OCI-LY7 (cell line): ENCODE data around the gene CFAP68. TPM values are rescaled to one million over a fixed set of nuclear protein-coding genes. Genes with fewer than 3 reads are reported as not detected.

Experiments used
- BruUV-seq: library from RNA; stranded (reverse); fragments of 400-500 nt; replicated peaks from 2 replicates; lab custom pipeline; 2021; lab: Mats Ljungman, UMichigan
- CTCF ChIA-PET: fragments of 300-600 bp; sonication (Branson Sonifier 250); formaldehyde crosslinking; loops from one replicate; lab custom pipeline; 2022; ENCODE audit warnings: antibody characterized with exemption; ENCODE audit not compliant: unreplicated experiment; lab: Charles Lee
- POLR2A ChIA-PET: fragments of 300-600 bp; sonication (Branson Sonifier 250); formaldehyde crosslinking; loops from one replicate; lab custom pipeline; 2022; ENCODE audit warnings: antibody characterized with exemption; lab: Charles Lee
- DNase-seq: peaks from one replicate; pipeline ENCODE4 v3.0.0-alpha.2; 2015; ENCODE audit warnings: low spot score
- H2AFZ ChIP-seq: fragments of 200-600 bp; sonication (generic), shearing (Covaris generic); 2 replicates; pipeline ENCODE4 v1.6.1; 2014; ENCODE audit warnings: mild to moderate bottlenecking, antibody characterized with exemption, low read length, moderate library complexity
- H3K27ac ChIP-seq: fragments of 200-600 bp; sonication (generic); 2 replicates; pipeline ENCODE4 v1.5.1; 2014; ENCODE audit warnings: mixed run types, low read depth, mild to moderate bottlenecking, moderate library complexity, low read length, inconsistent platforms; ENCODE audit not compliant: poor library complexity, severe bottlenecking
- H3K36me3 ChIP-seq: fragments of 200-600 bp; sonication (generic); 2 replicates; pipeline ENCODE4 v1.6.1; 2014; ENCODE audit warnings: mild to moderate bottlenecking, antibody characterized with exemption, low read length, moderate library complexity, mixed read lengths; ENCODE audit not compliant: insufficient read depth
- H3K4me1 ChIP-seq: fragments of 200-600 bp; sonication (generic); 2 replicates; pipeline ENCODE4 v1.5.1; 2014; ENCODE audit warnings: mild to moderate bottlenecking, low read length; ENCODE audit not compliant: insufficient read depth, poor library complexity, severe bottlenecking
- H3K4me2 ChIP-seq: fragments of 200-600 bp; sonication (generic); 2 replicates; pipeline ENCODE4 v1.6.1; 2014; ENCODE audit warnings: mild to moderate bottlenecking, low read length
- H3K4me3 ChIP-seq: fragments of 200-600 bp; sonication (generic); 2 replicates; pipeline ENCODE4 v1.5.1; 2014; ENCODE audit warnings: mild to moderate bottlenecking, low read depth, low read length; ENCODE audit not compliant: poor library complexity, severe bottlenecking
- H3K79me2 ChIP-seq: fragments of 200-600 bp; sonication (generic); 2 replicates; pipeline ENCODE4 v1.6.1; 2016; ENCODE audit warnings: low read depth, mild to moderate bottlenecking, low read length, moderate library complexity, mixed read lengths; ENCODE audit not compliant: insufficient read depth
- H3K9me2 ChIP-seq: fragments of 200-600 bp; sonication (generic); 2 replicates; pipeline ENCODE4 v1.6.1; 2016; ENCODE audit warnings: mild to moderate bottlenecking, low read length, mixed read lengths; ENCODE audit not compliant: insufficient read depth
- H3K9me3 ChIP-seq: fragments of 200-600 bp; sonication (generic); 2 replicates; pipeline ENCODE4 v1.6.1; 2014; ENCODE audit warnings: mild to moderate bottlenecking, mixed run types, low read length, mixed read lengths
- H4K20me1 ChIP-seq: fragments of 200-600 bp; sonication (generic); 2 replicates; pipeline ENCODE4 v1.6.1; 2014; ENCODE audit warnings: mild to moderate bottlenecking, antibody characterized with exemption, low read length, moderate library complexity, mixed read lengths; ENCODE audit not compliant: insufficient read depth
- EZH2phosphoT487 ChIP-seq: fragments of 200-600 bp; sonication (generic); IDR thresholded peaks from 2 replicates; pipeline ENCODE4 v1.6.1; 2018; ENCODE audit warnings: low read depth, borderline replicate concordance, mild to moderate bottlenecking, mixed run types, antibody characterized with exemption, low read length, moderate library complexity, mixed read lengths
- intact Hi-C: fragments of 100-400 bp; cut with micrococcal nuclease; formaldehyde crosslinking; loops from one replicate; pipeline ENCODE4 v1.10.0; 2022; ENCODE audit not compliant: unreplicated experiment
- total RNA-seq, 2 experiments: library from RNA; depleted of rRNA in 1 of 2; stranded (reverse); fragments of >200 nt in 1 of 2; shearing (Covaris generic) in 1 of 2; gene quantifications; 2 replicates each; pipeline ENCODE4 v1.2.3, GENCODE V29; 2014 to 2022
- TF ChIP-seq, protein P1 (sequence below): fragments of 200-600 bp; sonication (generic); conservative IDR thresholded peaks from 2 replicates; pipeline ENCODE4 v1.5.1; 2014; ENCODE audit warnings: mild to moderate bottlenecking, antibody characterized with exemption, low read length, moderate library complexity, mixed read lengths

The CFAP68 gene
- total RNA-seq, 2 experiments from 2014 or later: 17.3 to 22.4 TPM

DNA sequence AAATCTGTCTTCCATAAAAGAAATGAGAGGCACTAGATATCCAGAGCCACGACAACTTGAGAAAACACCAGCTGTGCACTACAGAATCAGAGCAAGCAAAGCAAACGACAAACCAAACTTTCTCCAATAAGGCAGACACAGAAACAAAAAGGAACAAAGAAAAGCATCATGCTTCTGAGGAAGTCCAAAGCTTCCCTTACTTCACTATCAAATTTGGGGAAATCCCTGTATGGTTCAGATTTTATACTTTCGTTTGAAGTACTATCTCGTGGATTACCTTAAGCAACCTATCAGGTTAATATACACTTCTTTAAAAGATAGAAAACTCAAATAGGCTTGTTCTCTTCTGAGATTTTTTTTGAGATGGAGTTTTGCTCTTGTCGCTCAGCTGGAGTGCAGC, 35.7 kb upstream of the CFAP68 start:
- no peak for TF ChIP-seq EZH2phosphoT487
- TF ChIP-seq, protein P1, sequence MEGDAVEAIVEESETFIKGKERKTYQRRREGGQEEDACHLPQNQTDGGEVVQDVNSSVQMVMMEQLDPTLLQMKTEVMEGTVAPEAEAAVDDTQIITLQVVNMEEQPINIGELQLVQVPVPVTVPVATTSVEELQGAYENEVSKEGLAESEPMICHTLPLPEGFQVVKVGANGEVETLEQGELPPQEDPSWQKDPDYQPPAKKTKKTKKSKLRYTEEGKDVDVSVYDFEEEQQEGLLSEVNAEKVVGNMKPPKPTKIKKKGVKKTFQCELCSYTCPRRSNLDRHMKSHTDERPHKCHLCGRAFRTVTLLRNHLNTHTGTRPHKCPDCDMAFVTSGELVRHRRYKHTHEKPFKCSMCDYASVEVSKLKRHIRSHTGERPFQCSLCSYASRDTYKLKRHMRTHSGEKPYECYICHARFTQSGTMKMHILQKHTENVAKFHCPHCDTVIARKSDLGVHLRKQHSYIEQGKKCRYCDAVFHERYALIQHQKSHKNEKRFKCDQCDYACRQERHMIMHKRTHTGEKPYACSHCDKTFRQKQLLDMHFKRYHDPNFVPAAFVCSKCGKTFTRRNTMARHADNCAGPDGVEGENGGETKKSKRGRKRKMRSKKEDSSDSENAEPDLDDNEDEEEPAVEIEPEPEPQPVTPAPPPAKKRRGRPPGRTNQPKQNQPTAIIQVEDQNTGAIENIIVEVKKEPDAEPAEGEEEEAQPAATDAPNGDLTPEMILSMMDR: no peak
- DNase-seq: no peak
- POLR2A ChIA-PET: interaction anchor here (0.7 to 1.5 kb wide), 4 partner anchors 9 to 29 kb away, joined by 3 read pairs; partner anchors contain the start of gene ALG9
- CTCF ChIA-PET: no interaction called here
- Histone ChIP-seq H3K36me3 (peaks cover 4% of the 10 kb centered on the region; the same call in 1 of the 2 replicates), H3K4me1 (no peaks in the 10 kb centered on the region), H3K79me2 (no peaks in the 10 kb centered on the region), H3K4me2 (no peak overlapping the region), H2AFZ (no peak overlapping the region), H3K9me2 (no peaks in the 10 kb centered on the region), H3K4me3 (no peak overlapping the region), H3K27ac (no peak overlapping the region), H4K20me1 (no peaks in the 10 kb centered on the region), H3K9me3 (no peaks in the 10 kb centered on the region)
- intact Hi-C loops: no loop called here
- BruUV-seq: no TSS peak

DNA sequence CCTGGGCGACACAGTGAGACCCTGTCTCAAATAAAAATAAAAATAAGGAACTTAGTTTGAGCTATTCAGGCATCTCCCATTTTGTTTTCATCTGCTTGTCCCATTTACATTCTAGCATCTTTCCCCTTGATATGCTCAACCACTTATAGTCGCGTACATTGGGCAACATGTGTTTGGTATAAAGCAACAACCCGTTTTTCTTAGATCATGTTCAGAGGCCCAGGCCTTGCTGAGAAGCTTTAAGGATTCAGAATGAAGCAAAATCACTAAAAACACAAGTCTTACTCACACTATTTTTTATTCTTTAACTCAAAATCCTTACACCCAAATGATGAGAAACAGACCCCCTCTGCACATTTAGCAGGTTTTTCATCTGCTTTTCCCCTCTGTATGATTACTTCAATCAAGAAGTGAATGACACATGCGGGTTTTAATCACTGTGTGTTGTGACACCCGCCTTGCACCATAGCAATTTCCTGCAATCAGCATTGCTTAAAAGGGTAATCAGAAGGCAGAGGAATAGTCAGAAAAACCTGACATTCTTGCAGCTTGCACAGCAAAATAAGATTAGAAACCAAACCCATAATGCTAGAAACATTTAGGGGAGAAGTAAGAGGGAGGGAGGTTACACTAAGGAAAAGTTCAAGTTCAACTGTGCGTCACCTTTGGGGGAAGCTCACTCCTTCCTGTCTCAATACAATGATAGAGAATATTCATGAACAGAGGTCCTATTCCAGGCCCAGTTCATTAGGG, 33.9 kb upstream of the CFAP68 start:
- no peak for TF ChIP-seq EZH2phosphoT487
- TF ChIP-seq, protein P1: no peak
- Histone ChIP-seq H3K9me2 (no peaks in the 10 kb centered on the region), H3K36me3 (peaks cover 11% of the 10 kb centered on the region), H4K20me1 (no peaks in the 10 kb centered on the region), H3K9me3 (no peaks in the 10 kb centered on the region), H3K27ac (no peak overlapping the region), H3K4me1 (no peaks in the 10 kb centered on the region), H3K79me2 (no peaks in the 10 kb centered on the region), H3K4me2 (no peak overlapping the region), H3K4me3 (no peak overlapping the region), H2AFZ (no peak overlapping the region)
- intact Hi-C loops: no loop called here
- CTCF ChIA-PET: interaction anchor here (0.6 to 1.2 kb wide), 2 partner anchors 20 to 26 kb away, joined by 3 read pairs; partner anchors contain the start of gene ALG9
- BruUV-seq: no TSS peak
- POLR2A ChIA-PET: interaction anchor here (0.5 to 1.5 kb wide), 6 partner anchors 11 to 255 kb away, joined by 3 to 8 read pairs (median 4); no protein-coding TSS in a partner anchor
- no peak for DNase-seq

DNA sequence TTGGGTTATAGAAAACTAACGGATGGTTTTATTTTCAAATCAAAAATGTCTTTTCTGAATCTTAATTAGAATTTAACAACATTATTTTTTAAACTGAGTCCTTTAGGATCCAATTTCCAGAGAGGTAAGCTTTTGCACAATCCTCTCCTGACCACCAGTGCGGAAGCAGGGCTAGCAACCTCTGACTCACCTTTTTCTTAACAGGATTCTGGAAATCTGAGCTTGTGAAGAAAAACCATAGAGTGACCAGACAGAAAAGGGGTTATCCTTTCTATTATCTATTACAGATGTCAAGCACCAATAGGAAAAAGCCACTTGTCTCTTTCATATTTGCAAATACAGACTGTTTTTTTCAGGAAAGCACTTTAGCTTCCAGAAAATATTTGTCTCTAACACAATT, 33.3 kb upstream of the CFAP68 start:
- H3K27ac ChIP-seq: no peak overlapping the region
- peaks cover 11% of the 10 kb centered on the region for H3K36me3 ChIP-seq
- no peak overlapping the region for H2AFZ ChIP-seq
- BruUV-seq: no TSS peak
- no peak for TF ChIP-seq EZH2phosphoT487
- TF ChIP-seq, protein P1: no peak
- ChIA-PET CTCF (interaction anchor here (1.2 kb wide), 1 partner anchor 19 kb away, joined by 3 read pairs; no protein-coding TSS in a partner anchor), POLR2A (interaction anchor here (0.7 to 1.5 kb wide), 5 partner anchors 11 to 69 kb away, joined by 3 to 8 read pairs (median 3); no protein-coding TSS in a partner anchor)
- H3K79me2 ChIP-seq: no peaks in the 10 kb centered on the region
- H3K9me3 ChIP-seq: no peaks in the 10 kb centered on the region
- intact Hi-C loops: no loop called here
- H3K4me2 ChIP-seq: no peak overlapping the region
- no peak overlapping the region for H3K4me3 ChIP-seq
- no peaks in the 10 kb centered on the region for H4K20me1 ChIP-seq
- DNase-seq: no peak
- no peaks in the 10 kb centered on the region for H3K4me1 ChIP-seq
- H3K9me2 ChIP-seq: no peaks in the 10 kb centered on the region
